Measurements from ENCODE around the gene KCNK15. TPM values are rescaled to one million over a fixed set of nuclear protein-coding genes. Genes with fewer than 3 reads are reported as not detected.
A peak's percentile ranks its signal among the peaks of the same experiment; 100 is the strongest.

The KCNK15 gene
- total and polyA plus RNA-seq, 9 donors: 0.93 to 21.6 (median 4.4) TPM

GRCh38 chr20:44711237-44711636 is 34.4 kb upstream of the KCNK15 start:
- WGBS, 3 donors: 77 to 84% (median 78%) methylated on average over 7 to 8 of the region's 8 CpGs
- no peak for TF ChIP-seq POLR2A (IDR thresholded peaks at IDR 0.05)
- TF ChIP-seq CTCF (IDR thresholded peaks at IDR 0.05): no peak
- no peak for TF ChIP-seq EP300 (IDR thresholded peaks at IDR 0.05)
- H3K4me3 ChIP-seq: no peak overlapping the region

GRCh38 chr20:44714102-44714700 is 31.5 kb upstream of the KCNK15 start:
- Histone ChIP-seq H3K27ac (peak overlapping the region; percentile 11 to 78), H3K9me3 (no peaks in the 10 kb centered on the region), H3K4me1 (ENCODE audit: insufficient read depth) (peaks cover 28% of the 10 kb centered on the region), H3K36me3 (no peaks in the 10 kb centered on the region), H3K27me3 (no peaks in the 10 kb centered on the region), H3K4me3 (no peak overlapping the region)
- TF ChIP-seq POLR2A (IDR thresholded peaks at IDR 0.05): no peak
- peak; percentile 89 for TF ChIP-seq EP300 (IDR thresholded peaks at IDR 0.05)
- no peak for TF ChIP-seq CTCF (IDR thresholded peaks at IDR 0.05)
- intact Hi-C loops (cut with DNase I): no loop called here
- 34 to 41% (median 36%) methylated on average over 13 of the region's 13 CpGs for WGBS, 3 donors
- peak in 1 of 5 donors; percentile 47 for DNase-seq

More at GRCh38 chr20:44711237-44711636, 34.4 kb upstream of the KCNK15 start:
- Histone ChIP-seq H3K9me3 (no peaks in the 10 kb centered on the region), H3K4me1 (ENCODE audit: insufficient read depth) (peaks cover 22% of the 10 kb centered on the region), H3K27me3 (no peaks in the 10 kb centered on the region), H3K27ac (no peak overlapping the region), H3K36me3 (no peaks in the 10 kb centered on the region)
- no peak for DNase-seq
- intact Hi-C loops (cut with DNase I): no loop called here

DNA sequence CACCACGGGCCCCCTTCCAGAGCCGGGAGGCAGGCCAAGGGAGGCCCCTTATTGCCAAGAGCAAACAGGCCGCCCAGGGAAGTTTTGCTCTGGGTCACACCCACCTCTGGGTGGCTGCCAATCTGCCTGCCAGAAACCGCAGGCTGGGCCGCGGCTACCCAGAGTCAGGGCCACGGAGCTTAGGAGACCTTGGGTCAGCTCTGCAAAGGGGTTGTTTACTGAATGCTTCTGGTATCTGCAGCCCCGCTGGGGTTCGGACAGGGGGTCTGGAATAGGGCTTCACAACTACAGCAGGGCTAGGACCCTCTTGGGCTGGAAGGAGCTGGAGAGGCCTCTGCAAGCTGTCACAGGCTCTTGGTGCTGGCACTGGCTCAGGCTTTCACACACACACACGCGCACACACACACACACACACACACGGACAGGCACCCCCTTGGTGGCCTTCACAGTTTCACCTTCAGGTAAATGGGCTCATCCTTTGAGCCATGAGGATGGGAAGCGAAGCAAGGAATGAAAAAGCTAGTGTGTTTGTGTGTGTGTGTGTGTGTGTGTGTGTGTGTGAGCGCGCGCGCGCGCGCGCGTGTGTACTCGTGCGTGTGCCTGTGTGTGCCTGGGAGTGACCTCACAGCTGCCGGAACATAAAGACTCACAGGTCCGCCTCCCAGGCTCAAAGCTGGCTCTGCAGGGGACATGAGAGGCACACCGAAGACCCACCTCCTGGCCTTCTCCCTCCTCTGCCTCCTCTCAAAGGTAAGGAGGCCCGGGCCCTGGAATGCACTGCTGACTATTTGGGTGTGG is 30.8 kb upstream of the KCNK15 start, which contains the start of gene CCN5:
TSS of gene CCN5 (plus strand) at position 669 of the 798 bp plus-strand sequence. CDS start at position 691, 22 bp downstream.
- Histone ChIP-seq H3K4me3 (peak within 1 kb of the TSS; percentile 15), H3K4me1 (ENCODE audit: insufficient read depth) (peaks cover 32% of the 10 kb centered on the region), H3K36me3 (no peaks in the 10 kb centered on the region), H3K27me3 (no peaks in the 10 kb centered on the region), H3K27ac (peak within 1 kb of the TSS; percentile 17 to 78), H3K9me3 (no peaks in the 10 kb centered on the region)
- TF ChIP-seq EP300 (IDR thresholded peaks at IDR 0.05): no peak
- no peak for TF ChIP-seq POLR2A (IDR thresholded peaks at IDR 0.05)
- no peak for TF ChIP-seq CTCF (IDR thresholded peaks at IDR 0.05)
- intact Hi-C loops (cut with DNase I): no loop called here
- DNase-seq: peak; percentile 87 to 97 (median 95)
- 9 to 24% (median 19%) methylated on average over 28 of the region's 28 CpGs for WGBS, 3 donors

DNA sequence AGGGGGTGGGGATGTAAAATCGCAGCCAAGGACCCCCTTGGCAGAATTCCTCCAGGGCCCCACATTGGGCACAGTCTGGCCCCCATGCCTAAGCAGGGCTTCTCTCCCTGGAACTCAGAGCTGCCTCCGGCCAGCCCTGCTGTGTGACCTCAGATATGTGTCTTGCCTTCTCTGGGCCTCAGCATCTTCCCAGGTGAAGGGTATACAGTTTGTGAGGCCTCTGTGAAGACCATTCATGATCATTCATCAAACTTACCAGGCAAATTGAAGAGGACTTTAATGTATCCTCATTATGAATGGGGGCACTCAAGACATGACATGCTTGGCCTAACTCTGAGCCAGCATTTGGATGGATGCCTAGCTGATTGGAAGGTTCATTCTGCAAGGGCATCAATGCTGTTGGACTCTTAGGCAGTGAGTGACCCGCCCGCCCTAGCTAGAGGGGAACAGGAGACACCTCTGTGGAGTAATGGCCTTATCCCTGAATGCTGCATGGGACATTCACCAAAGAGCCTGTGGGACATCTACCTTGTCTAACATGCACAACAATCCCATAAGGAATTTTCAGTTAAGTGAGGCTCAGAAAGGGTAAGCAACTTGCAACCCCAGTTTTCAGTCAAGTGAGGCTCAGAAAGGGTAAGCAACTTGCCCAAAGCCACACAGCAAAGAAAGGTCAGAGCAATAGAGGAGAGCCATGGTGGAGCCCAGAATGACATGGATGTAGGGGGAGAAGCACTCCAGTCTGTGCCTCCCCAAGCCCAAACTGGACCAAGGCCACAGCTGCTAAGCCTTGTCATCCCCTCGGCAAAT is 30.0 kb upstream of the KCNK15 start:
- Histone ChIP-seq H3K27me3 (no peaks in the 10 kb centered on the region), H3K27ac (peak overlapping the region; percentile 11 to 78), H3K9me3 (no peaks in the 10 kb centered on the region), H3K36me3 (no peaks in the 10 kb centered on the region), H3K4me3 (peak overlapping the region; percentile 15), H3K4me1 (ENCODE audit: insufficient read depth) (peaks cover 33% of the 10 kb centered on the region)
- intact Hi-C loops (cut with DNase I): no loop called here
- 65 to 84% (median 68%) methylated on average over 5 of the region's 5 CpGs for WGBS, 3 donors
- TF ChIP-seq POLR2A (IDR thresholded peaks at IDR 0.05) (no peak), EP300 (IDR thresholded peaks at IDR 0.05) (no peak), CTCF (IDR thresholded peaks at IDR 0.05) (no peak)
- peak in 1 of 5 donors; percentile 49 for DNase-seq
